Smooth muscle cell (in vitro differentiated cells): ENCODE data around the gene NLRP6. TPM values are rescaled to one million over a fixed set of nuclear protein-coding genes. Genes with fewer than 3 reads are reported as not detected.

Source experiments
- DNase-seq: peaks from one replicate; lab custom pipeline; 2025; ENCODE audit not compliant: unreplicated experiment; lab: John Stamatoyannopoulos, UW
- H2AFZ ChIP-seq: fragments of 200-600 bp; sonication (generic); 2 replicates; pipeline ENCODE4 v1.6.0; 2016; ENCODE audit warnings: antibody characterized with exemption, low read depth, mild to moderate bottlenecking
- H3F3A ChIP-seq: fragments of 200-600 bp; sonication (generic); 2 replicates; pipeline ENCODE4 v1.6.0; 2017; ENCODE audit warnings: antibody characterized with exemption, low read depth
- H3K27ac ChIP-seq: fragments of 200-600 bp; sonication (generic); 2 replicates; pipeline ENCODE4 v1.5.1; 2016; ENCODE audit warnings: low read depth, mild to moderate bottlenecking
- H3K27me3 ChIP-seq: fragments of 200-600 bp; sonication (generic); 2 replicates; pipeline ENCODE4 v1.6.1; 2016; ENCODE audit warnings: low read depth, mild to moderate bottlenecking
- H3K36me3 ChIP-seq: fragments of 200-600 bp; sonication (generic); 2 replicates; pipeline ENCODE4 v1.5.1; 2016; ENCODE audit warnings: low read depth
- H3K4me1 ChIP-seq: fragments of 200-600 bp; sonication (generic); 2 replicates; pipeline ENCODE4 v1.5.1; 2016; ENCODE audit warnings: low read depth
- H3K4me2 ChIP-seq: fragments of 200-600 bp; sonication (generic); 2 replicates; pipeline ENCODE4 v1.6.0; 2016; ENCODE audit warnings: mild to moderate bottlenecking
- H3K4me3 ChIP-seq: fragments of 200-600 bp; sonication (generic); 2 replicates; pipeline ENCODE4 v1.5.1; 2016; ENCODE audit warnings: mild to moderate bottlenecking
- H3K79me2 ChIP-seq: fragments of 200-600 bp; sonication (generic); 2 replicates; pipeline ENCODE4 v1.6.0; 2016; ENCODE audit warnings: low read depth, mild to moderate bottlenecking
- H3K9ac ChIP-seq: fragments of 200-600 bp; sonication (generic); 2 replicates; pipeline ENCODE4 v1.6.0; 2016; ENCODE audit warnings: low read depth
- H3K9me3 ChIP-seq: fragments of 200-600 bp; sonication (generic); replicated peaks from 2 replicates; pipeline ENCODE4 v1.5.1; 2016; ENCODE audit warnings: low read depth
- H4K20me1 ChIP-seq: fragments of 200-600 bp; sonication (generic); 2 replicates; pipeline ENCODE4 v1.6.0; 2016; ENCODE audit warnings: low read depth
- WGBS: methylation state at CpG from one replicate; pipeline ENCODE4 v1.1.7; 2016; ENCODE audit warnings: low lambda C conversion rate; 5-methylcytosine and 5-hydroxymethylcytosine counted together
- polyA plus RNA-seq: library from polyadenylated mRNA; unstranded; fragments of >200 nt; fragmentation: Nextera tagmentation; extraction: Ambion mirVana; gene quantifications from 2 replicates; pipeline ENCODE4 v1.2.1, GENCODE V29; 2016
- total RNA-seq: library from RNA; depleted of rRNA; stranded (reverse); fragments of >200 nt; gene quantifications from 2 replicates; pipeline ENCODE4 v1.2.3, GENCODE V29; 2014
- TF ChIP-seq, protein P1 (sequence below): fragments of 200-600 bp; sonication (generic); IDR thresholded peaks from 2 replicates; pipeline ENCODE4 v1.5.1; 2017; ENCODE audit warnings: borderline replicate concordance, mild to moderate bottlenecking, antibody characterized with exemption; ENCODE audit not compliant: insufficient read depth, poor library complexity, severe bottlenecking

Gene NLRP6
- total and polyA plus RNA-seq, 2 experiments from 2014 or later: not detected

DNA sequence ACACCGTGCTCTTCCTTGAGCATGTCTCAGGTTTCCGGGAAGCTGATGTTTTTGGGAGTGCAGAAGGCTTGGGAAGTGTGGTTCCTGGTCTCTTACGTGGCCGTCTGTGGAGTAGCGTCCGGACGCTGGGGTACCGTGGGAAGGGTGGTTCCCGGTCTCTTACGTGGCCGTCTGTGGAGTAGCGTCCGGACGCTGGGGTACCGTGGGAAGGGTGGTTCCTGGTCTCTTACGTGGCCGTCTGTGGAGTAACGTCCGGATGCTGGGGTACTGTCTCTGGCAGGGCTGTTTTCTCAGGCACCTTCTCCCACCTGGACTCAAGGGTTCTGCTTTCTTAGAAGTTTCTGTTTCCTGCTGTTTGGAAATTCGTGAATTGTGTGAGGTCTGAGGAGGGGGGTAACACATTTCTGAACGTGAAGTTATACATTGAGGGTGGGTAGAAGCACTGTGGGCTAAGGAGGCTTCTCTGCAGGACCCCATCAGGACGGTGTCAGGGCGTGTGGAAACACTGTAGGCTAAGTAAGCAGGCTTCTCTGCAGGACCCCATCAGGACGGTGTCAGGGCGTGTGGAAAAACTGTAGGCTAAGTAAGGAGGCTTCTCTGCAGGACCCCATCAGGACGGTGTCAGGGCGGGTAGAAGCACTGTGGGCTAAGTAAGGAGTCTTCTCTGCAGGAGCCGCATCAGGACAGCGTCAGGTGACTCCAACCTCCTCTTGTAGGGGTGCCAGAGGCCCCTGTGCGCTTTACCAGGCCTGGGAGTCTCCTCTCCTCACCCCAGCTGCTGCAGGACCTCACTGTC lies 47.8 kb downstream of the NLRP6 start:
- WGBS: 95% methylated on average over 28 of the region's 30 CpGs
- Histone ChIP-seq H3K9ac (no peak overlapping the region), H3K36me3 (no peaks in the 10 kb centered on the region), H4K20me1 (no peaks in the 10 kb centered on the region), H3F3A (peaks cover 13% of the 10 kb centered on the region), H3K27ac (peak overlapping the region; percentile 49), H3K4me3 (no peak overlapping the region), H2AFZ (no peak overlapping the region), H3K79me2 (peaks cover 4% of the 10 kb centered on the region), H3K4me1 (peaks cover 7% of the 10 kb centered on the region), H3K9me3 (no peaks in the 10 kb centered on the region), H3K4me2 (no peak overlapping the region), H3K27me3 (no peaks in the 10 kb centered on the region)
- no peak for DNase-seq
- TF ChIP-seq, protein P1, sequence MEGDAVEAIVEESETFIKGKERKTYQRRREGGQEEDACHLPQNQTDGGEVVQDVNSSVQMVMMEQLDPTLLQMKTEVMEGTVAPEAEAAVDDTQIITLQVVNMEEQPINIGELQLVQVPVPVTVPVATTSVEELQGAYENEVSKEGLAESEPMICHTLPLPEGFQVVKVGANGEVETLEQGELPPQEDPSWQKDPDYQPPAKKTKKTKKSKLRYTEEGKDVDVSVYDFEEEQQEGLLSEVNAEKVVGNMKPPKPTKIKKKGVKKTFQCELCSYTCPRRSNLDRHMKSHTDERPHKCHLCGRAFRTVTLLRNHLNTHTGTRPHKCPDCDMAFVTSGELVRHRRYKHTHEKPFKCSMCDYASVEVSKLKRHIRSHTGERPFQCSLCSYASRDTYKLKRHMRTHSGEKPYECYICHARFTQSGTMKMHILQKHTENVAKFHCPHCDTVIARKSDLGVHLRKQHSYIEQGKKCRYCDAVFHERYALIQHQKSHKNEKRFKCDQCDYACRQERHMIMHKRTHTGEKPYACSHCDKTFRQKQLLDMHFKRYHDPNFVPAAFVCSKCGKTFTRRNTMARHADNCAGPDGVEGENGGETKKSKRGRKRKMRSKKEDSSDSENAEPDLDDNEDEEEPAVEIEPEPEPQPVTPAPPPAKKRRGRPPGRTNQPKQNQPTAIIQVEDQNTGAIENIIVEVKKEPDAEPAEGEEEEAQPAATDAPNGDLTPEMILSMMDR: no peak

DNA sequence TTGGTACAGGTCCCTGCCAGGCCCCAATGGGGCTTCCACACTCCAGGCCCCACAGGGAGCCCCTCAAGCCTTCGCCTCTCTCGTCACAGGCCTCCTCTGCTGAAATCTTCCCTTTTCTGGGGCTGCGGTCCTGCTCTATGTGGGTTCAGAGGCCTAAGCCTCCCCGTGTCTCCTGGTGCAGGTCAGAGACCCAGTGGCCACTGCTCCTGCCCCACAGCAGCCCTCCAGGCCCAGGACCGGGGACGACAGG lies 48.3 kb downstream of the NLRP6 start:
- 87% methylated on average over 6 of the region's 6 CpGs for WGBS
- Histone ChIP-seq H3K4me2 (no peak overlapping the region), H3K36me3 (no peaks in the 10 kb centered on the region), H4K20me1 (no peaks in the 10 kb centered on the region), H3K9me3 (no peaks in the 10 kb centered on the region), H3K27ac (peak overlapping the region; percentile 49), H3K4me3 (no peak overlapping the region), H3K4me1 (peaks cover 7% of the 10 kb centered on the region), H3K27me3 (no peaks in the 10 kb centered on the region), H3F3A (peaks cover 13% of the 10 kb centered on the region), H3K79me2 (peaks cover 4% of the 10 kb centered on the region), H3K9ac (no peak overlapping the region), H2AFZ (no peak overlapping the region)
- TF ChIP-seq, protein P1: no peak
- no peak for DNase-seq

DNA sequence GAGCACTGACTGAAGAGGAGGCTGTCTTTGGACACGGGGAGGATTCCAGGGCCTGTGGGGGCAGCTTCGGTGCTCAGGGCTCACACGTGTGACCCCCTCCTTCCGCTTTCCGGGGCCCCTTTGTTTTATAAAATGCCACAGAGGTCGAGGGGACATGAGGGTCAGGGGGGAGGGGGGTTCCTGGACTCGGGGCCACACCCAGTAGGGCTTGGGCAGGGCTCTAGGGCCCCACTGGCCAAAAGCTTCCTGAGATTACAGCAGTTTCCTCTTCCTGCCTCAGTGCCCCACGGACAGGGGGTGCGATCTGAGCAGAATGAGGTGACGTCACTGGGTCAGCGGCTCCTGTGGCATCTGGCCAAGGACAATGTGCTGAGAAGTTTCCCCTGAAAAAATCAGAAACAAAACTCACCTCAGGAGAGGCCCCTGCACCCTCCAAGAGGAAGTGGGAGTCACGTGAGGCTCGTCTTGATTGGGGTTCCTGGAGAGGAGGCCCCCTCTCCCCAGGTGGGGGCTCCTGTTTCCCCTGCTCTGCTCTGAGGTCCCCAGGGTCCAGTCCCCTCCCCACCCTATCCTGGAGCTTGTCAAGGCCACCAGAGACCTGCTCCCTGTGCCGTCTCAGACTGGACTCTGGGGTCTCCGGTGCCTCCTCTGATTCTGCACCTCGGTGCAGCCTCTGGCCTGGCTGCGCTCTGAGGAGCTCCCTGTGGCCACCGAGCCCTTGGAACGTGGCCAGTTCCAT lies 48.8 kb downstream of the NLRP6 start:
- peaks cover 7% of the 10 kb centered on the region for H3K4me1 ChIP-seq
- no peak overlapping the region for H3K4me3 ChIP-seq
- no peaks in the 10 kb centered on the region for H4K20me1 ChIP-seq
- H3K9me3 ChIP-seq: no peaks in the 10 kb centered on the region
- no peak overlapping the region for H3K9ac ChIP-seq
- no peak for DNase-seq
- WGBS: 68% methylated on average over 19 of the region's 19 CpGs
- peaks cover 13% of the 10 kb centered on the region for H3F3A ChIP-seq
- no peaks in the 10 kb centered on the region for H3K36me3 ChIP-seq
- peaks cover 4% of the 10 kb centered on the region for H3K79me2 ChIP-seq
- H3K27me3 ChIP-seq: no peaks in the 10 kb centered on the region
- H3K27ac ChIP-seq: peak overlapping the region; percentile 49
- TF ChIP-seq, protein P1: no peak
- H2AFZ ChIP-seq: no peak overlapping the region
- peak overlapping the region; percentile 30 for H3K4me2 ChIP-seq
